ENCODE data around the gene SERAC1. TPM values are rescaled to one million over a fixed set of nuclear protein-coding genes. Genes with fewer than 3 reads are reported as not detected.

Gene SERAC1
- total RNA-seq, 2 donors from 2014 or later = 4.3 to 6.4 TPM

GRCh38 chr6:158085261-158086053 is 82.6 kb downstream of the SERAC1 start:
- H3K4me3 Mint-ChIP-seq = no peak overlapping the region

GRCh38 chr6:158083455-158084325 is 84.4 kb downstream of the SERAC1 start:
- no peak overlapping the region for H3K4me3 Mint-ChIP-seq
- peaks cover 100% of the 10 kb centered on the region for H3K36me3 Mint-ChIP-seq (ENCODE audit: low read depth)
- H3K27ac Mint-ChIP-seq = no peak overlapping the region
- H3K9me3 Mint-ChIP-seq = no peaks in the 10 kb centered on the region
- no peak for ATAC-seq (replicated peaks)
- H3K4me1 Mint-ChIP-seq = peaks cover under 1% of the 10 kb centered on the region
- H3K27me3 Mint-ChIP-seq = no peaks in the 10 kb centered on the region

More at GRCh38 chr6:158085261-158086053, 82.6 kb downstream of the SERAC1 start:
- Mint-ChIP-seq H3K27ac (no peak overlapping the region), H3K4me1 (peaks cover 5% of the 10 kb centered on the region), H3K9me3 (no peaks in the 10 kb centered on the region), H3K27me3 (no peaks in the 10 kb centered on the region), H3K36me3 (ENCODE audit: low read depth) (peaks cover 100% of the 10 kb centered on the region)
- no peak for ATAC-seq (replicated peaks)

- ATAC-seq (replicated peaks) = no peak
- H3K4me3 Mint-ChIP-seq = no peak overlapping the region
- no peaks in the 10 kb centered on the region for H3K27me3 Mint-ChIP-seq
- no peaks in the 10 kb centered on the region for H3K9me3 Mint-ChIP-seq
- H3K36me3 Mint-ChIP-seq (ENCODE audit: low read depth) = peaks cover 100% of the 10 kb centered on the region
- no peak overlapping the region for H3K27ac Mint-ChIP-seq
- H3K4me1 Mint-ChIP-seq = no peaks in the 10 kb centered on the region
Observed at GRCh38 chr6:158081657-158081935, 86.5 kb downstream of the SERAC1 start.

DNA sequence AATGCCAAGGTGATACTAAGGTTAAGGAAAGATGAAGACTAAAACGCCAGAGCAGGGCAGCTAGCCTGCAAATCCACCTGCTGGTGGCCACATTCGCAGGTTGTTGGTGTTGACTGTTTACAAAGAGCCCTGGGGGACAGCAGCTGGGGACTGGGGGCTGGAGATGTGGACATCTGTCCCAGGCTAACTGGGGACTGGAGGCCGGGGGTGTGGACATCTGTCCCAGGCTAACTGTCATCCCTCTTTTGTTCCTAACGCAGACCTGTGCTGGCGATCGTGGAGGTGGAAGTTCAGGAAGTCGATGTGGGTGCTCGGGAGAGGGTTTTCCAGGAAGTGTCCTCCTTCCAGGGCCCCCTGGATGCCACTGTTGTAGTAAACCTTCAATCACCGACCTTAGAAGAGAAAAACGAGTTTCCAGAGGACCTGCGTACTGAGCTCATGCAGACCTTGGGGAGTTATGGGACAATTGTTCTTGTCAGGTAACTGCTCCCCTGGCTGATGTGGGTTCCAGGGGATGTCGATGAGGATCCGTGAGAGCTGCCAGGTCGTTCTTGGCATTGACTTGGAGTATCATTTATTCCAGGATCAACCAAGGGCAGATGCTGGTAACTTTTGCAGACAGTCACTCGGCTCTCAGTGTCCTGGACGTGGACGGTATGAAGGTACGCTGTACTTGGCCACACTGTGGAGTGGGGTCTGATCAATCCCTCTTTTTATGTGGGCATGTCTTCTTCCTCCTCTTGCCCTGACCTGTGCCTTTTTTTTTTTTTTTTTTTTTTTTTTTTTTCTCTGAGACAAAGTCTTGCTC is 87.0 kb downstream of the SERAC1 start:
- ATAC-seq (replicated peaks) = no peak
- Mint-ChIP-seq H3K27ac (no peak overlapping the region), H3K9me3 (no peaks in the 10 kb centered on the region), H3K36me3 (ENCODE audit: low read depth) (peaks cover 100% of the 10 kb centered on the region), H3K27me3 (no peaks in the 10 kb centered on the region), H3K4me1 (no peaks in the 10 kb centered on the region), H3K4me3 (no peak overlapping the region)

- Mint-ChIP-seq H3K36me3 (ENCODE audit: low read depth) (peaks cover 100% of the 10 kb centered on the region), H3K4me1 (no peaks in the 10 kb centered on the region)
Observed at GRCh38 chr6:158078320-158078719, 89.7 kb downstream of the SERAC1 start.

DNA sequence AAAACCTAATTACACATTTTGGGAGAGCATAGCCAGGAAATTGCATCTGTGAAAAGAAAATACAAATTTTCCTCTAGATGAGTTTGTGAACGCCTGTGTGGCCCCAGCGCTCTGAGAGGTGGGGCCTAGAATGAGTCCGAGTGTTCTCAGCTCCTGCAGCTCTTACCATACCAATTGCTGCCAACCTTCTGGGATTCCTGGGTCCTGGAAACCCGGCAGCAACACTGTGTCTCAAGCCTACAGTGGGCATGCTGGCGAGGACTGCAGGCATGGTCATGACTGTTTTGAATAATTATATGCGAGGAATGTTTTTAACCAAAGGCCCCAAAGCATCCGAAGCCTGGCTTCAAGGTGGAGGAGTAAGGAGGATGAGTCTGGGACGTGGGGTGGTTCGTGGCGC is 90.4 kb downstream of the SERAC1 start:
- peaks cover 95% of the 10 kb centered on the region for H3K36me3 Mint-ChIP-seq (ENCODE audit: low read depth)
- no peak overlapping the region for H3K4me3 Mint-ChIP-seq
- no peak for ATAC-seq (replicated peaks)
- H3K27me3 Mint-ChIP-seq = no peaks in the 10 kb centered on the region
- no peaks in the 10 kb centered on the region for H3K9me3 Mint-ChIP-seq
- H3K4me1 Mint-ChIP-seq = no peaks in the 10 kb centered on the region
- H3K27ac Mint-ChIP-seq = no peak overlapping the region

More at GRCh38 chr6:158078320-158078719, 89.7 kb downstream of the SERAC1 start:
- H3K4me3 Mint-ChIP-seq = no peak overlapping the region
- H3K9me3 Mint-ChIP-seq = no peaks in the 10 kb centered on the region
- no peak overlapping the region for H3K27ac Mint-ChIP-seq
- H3K27me3 Mint-ChIP-seq = no peaks in the 10 kb centered on the region
- no peak for ATAC-seq (replicated peaks)

- Mint-ChIP-seq H3K4me1 (peaks cover 5% of the 10 kb centered on the region), H3K4me3 (no peak overlapping the region), H3K36me3 (ENCODE audit: low read depth) (peaks cover 95% of the 10 kb centered on the region), H3K27ac (no peak overlapping the region), H3K9me3 (no peaks in the 10 kb centered on the region), H3K27me3 (no peaks in the 10 kb centered on the region)
- no peak for ATAC-seq (replicated peaks)
Observed at GRCh38 chr6:158076548-158076947, 91.5 kb downstream of the SERAC1 start.

GRCh38 chr6:158073776-158074175 is 94.3 kb downstream of the SERAC1 start:
- H3K27me3 Mint-ChIP-seq = no peaks in the 10 kb centered on the region
- no peak for ATAC-seq (replicated peaks)
- peaks cover 16% of the 10 kb centered on the region for H3K4me1 Mint-ChIP-seq
- no peaks in the 10 kb centered on the region for H3K9me3 Mint-ChIP-seq
- no peak overlapping the region for H3K4me3 Mint-ChIP-seq
- peaks cover 95% of the 10 kb centered on the region for H3K36me3 Mint-ChIP-seq (ENCODE audit: low read depth)
- H3K27ac Mint-ChIP-seq = no peak overlapping the region

- Mint-ChIP-seq H3K9me3 (no peaks in the 10 kb centered on the region), H3K27ac (peak overlapping the region; percentile 15), H3K36me3 (ENCODE audit: low read depth) (peaks cover 95% of the 10 kb centered on the region), H3K27me3 (no peaks in the 10 kb centered on the region), H3K4me1 (peaks cover 23% of the 10 kb centered on the region), H3K4me3 (no peak overlapping the region)
- ATAC-seq (replicated peaks) = peak; percentile 68
Observed at GRCh38 chr6:158072083-158072721, 95.9 kb downstream of the SERAC1 start.

- Mint-ChIP-seq H3K36me3 (ENCODE audit: low read depth) (peaks cover 95% of the 10 kb centered on the region), H3K27me3 (no peaks in the 10 kb centered on the region), H3K27ac (peak overlapping the region; percentile 15), H3K4me3 (no peak overlapping the region), H3K9me3 (no peaks in the 10 kb centered on the region), H3K4me1 (peaks cover 23% of the 10 kb centered on the region)
- ATAC-seq (replicated peaks) = no peak
Observed at GRCh38 chr6:158071121-158072082, 96.7 kb downstream of the SERAC1 start.

DNA sequence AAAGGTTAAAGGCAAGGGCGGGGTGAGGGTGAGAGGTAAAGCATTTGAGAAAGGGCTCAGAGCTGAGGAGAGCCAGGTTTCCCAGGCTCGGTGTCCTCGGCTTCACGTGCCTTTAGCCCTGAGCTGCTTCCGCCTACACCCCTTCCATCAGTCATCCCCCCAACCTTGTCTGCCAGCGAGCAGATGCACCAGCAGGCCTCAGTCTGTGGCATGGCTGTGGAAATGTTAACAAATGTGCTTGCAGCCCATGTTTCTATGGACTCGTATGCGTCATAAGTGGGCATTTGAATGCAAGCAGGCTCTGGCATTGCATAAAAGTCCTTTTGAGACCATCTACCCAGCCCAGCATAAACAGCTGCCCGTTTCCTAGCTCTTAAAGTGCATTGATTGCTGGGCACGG is 97.5 kb downstream of the SERAC1 start:
- no peak overlapping the region for H3K4me3 Mint-ChIP-seq
- H3K27ac Mint-ChIP-seq = peak overlapping the region; percentile 70
- peaks cover 23% of the 10 kb centered on the region for H3K4me1 Mint-ChIP-seq
- ATAC-seq (replicated peaks) = no peak
- H3K9me3 Mint-ChIP-seq = no peaks in the 10 kb centered on the region
- no peaks in the 10 kb centered on the region for H3K27me3 Mint-ChIP-seq
- peaks cover 95% of the 10 kb centered on the region for H3K36me3 Mint-ChIP-seq (ENCODE audit: low read depth)

- H3K9me3 Mint-ChIP-seq = no peaks in the 10 kb centered on the region
- peaks cover 23% of the 10 kb centered on the region for H3K4me1 Mint-ChIP-seq
- H3K4me3 Mint-ChIP-seq = no peak overlapping the region
- H3K27me3 Mint-ChIP-seq = no peaks in the 10 kb centered on the region
- peak overlapping the region; percentile 70 for H3K27ac Mint-ChIP-seq
- no peak for ATAC-seq (replicated peaks)
- H3K36me3 Mint-ChIP-seq (ENCODE audit: low read depth) = peaks cover 90% of the 10 kb centered on the region
Observed at GRCh38 chr6:158069800-158070195, 98.3 kb downstream of the SERAC1 start.

Measured in activated T-helper 17 cell treated with anti-CD3 and anti-CD28 coated beads, Interleukin-2, amount 50 U/mL, for 72 hours (primary cell).